GM18858 (cell line): Measurements from ENCODE around the gene BICDL2.

Experiments
- ATAC-seq: cut with Tn5 transposase; IDR thresholded peaks from one replicate; pipeline ENCODE4 v1.9.1; 2021; ENCODE audit not compliant: unreplicated experiment

The BICDL2 gene

GRCh38 chr16:2986623-2987188, 50.0 kb downstream of the BICDL2 start:
- no peak for ATAC-seq

DNA sequence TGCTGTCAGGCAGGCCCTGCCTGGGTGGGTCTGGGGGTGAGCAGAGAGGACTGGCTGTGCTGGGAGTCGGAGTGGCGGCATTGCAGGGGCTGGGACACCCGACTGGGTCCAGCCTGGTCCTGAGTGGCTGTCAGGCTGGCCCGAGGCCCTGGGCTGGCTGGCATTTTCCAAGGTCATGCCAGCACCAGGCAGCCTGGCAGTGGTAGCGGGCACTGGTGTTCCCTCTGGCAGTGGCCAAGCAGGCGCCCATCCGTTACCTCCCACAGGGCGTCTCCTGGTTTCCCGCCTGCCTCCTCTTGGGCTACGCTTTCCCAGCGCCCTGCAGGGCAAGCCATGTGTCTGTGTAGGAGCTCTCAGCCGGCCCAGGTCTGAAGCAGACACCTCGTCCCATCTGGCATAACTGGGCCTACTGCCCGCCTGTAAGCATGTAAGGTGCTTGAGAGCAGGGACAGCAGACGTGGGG, 50.8 kb downstream of the BICDL2 start:
- no peak for ATAC-seq

- no peak for ATAC-seq
These were observed 51.3 kb downstream of the BICDL2 start for GRCh38 chr16:2985462-2985861.

GRCh38 chr16:2983706-2984136, 53.0 kb downstream of the BICDL2 start:
- no peak for ATAC-seq

- no peak for ATAC-seq
These were observed 54.3 kb downstream of the BICDL2 start for GRCh38 chr16:2982402-2982801.

GRCh38 chr16:2981899-2982250, 54.9 kb downstream of the BICDL2 start:
- ATAC-seq: no peak

- no peak for ATAC-seq
These were observed 55.4 kb downstream of the BICDL2 start for GRCh38 chr16:2981177-2981898.

- peak; percentile 55 for ATAC-seq
These were observed 56.2 kb downstream of the BICDL2 start, which contains the start of gene PKMYT1 for GRCh38 chr16:2980227-2981176. Gene PKMYT1, minus strand, starts transcription at chr16:2980446. Its CDS starts 789 bp downstream, at chr16:2979657.

- no peak for ATAC-seq
These were observed 57.0 kb downstream of the BICDL2 start for GRCh38 chr16:2979669-2980226.
